ENCODE data around the gene KRTAP5-2. TPM values are rescaled to one million over a fixed set of nuclear protein-coding genes. Genes with fewer than 3 reads are reported as not detected.
"Not testable (repeated sequence)": the region's sequence is repeated elsewhere in the genome, so short reads cannot be mapped to it uniquely, and the experiment has no call there.

KRTAP5-2 gene
- total RNA-seq, 5 donors from 2014 or later (not counting 1 experiment from before 2014, with no cell fraction given) = not detected

- Mint-ChIP-seq H3K36me3 (no peaks in the 10 kb centered on the region), H3K9me3 (no peaks in the 10 kb centered on the region), H3K27ac (no peak overlapping the region), H3K4me1 (peaks cover 6 to 11% (median 9%) of the 10 kb centered on the region in 3 donors), H3K4me3 (no peak overlapping the region), H3K27me3 (peaks cover 23 to 27% of the 10 kb centered on the region in 2 donors)
- no peak overlapping the region for H3K4me3 ChIP-seq (ENCODE audit: control insufficient read depth in 1 of 2, extremely low read depth in 1 of 2, low read length in 1 of 2)
- POLR2A ChIA-PET = no interaction called here
- H3K27me3 ChIP-seq (replicated peaks in 1 of 2; ENCODE audit: control insufficient read depth in 2 of 2, extremely low read depth in 1 of 2, insufficient read depth in 2 of 2, low read length in 1 of 2) = peaks cover 0 to 43% of the 10 kb centered on the region in 2 experiments
- ATAC-seq (replicated peaks in 1 of 4) (no peak), DNase-seq (no peak)
- 93% methylated on average over 7 of the region's 7 CpGs for WGBS (ENCODE audit: insufficient coverage)
- H3K9me3 ChIP-seq = no peaks in the 10 kb centered on the region
- H3K27ac ChIP-seq (ENCODE audit: low read length) = no peak overlapping the region
- H3K36me3 ChIP-seq (ENCODE audit: control insufficient read depth in 2 of 2, extremely low read depth in 1 of 2, insufficient read depth in 1 of 2, low read length in 1 of 2) = no peaks in the 10 kb centered on the region
- peaks cover 0 to 11% of the 10 kb centered on the region in 2 experiments for H3K4me1 ChIP-seq (ENCODE audit: control insufficient read depth in 1 of 2, extremely low read depth in 1 of 2, insufficient read depth in 2 of 2, low read length in 2 of 2)
- CTCF ChIA-PET = no interaction called here
Observed at GRCh38 chr11:1604711-1605110, 6.6 kb upstream of the KRTAP5-2 start.

- Histone ChIP-seq H3K36me3 (ENCODE audit: control insufficient read depth in 2 of 2, extremely low read depth in 1 of 2, insufficient read depth in 1 of 2, low read length in 1 of 2) (no peaks in the 10 kb centered on the region), H3K9me3 (no peaks in the 10 kb centered on the region), H3K27me3 (replicated peaks in 1 of 2; ENCODE audit: control insufficient read depth in 2 of 2, extremely low read depth in 1 of 2, insufficient read depth in 2 of 2, low read length in 1 of 2) (peaks cover 0 to 42% of the 10 kb centered on the region in 2 experiments), H3K27ac (ENCODE audit: low read length) (no peak overlapping the region), H3K4me3 (ENCODE audit: control insufficient read depth in 1 of 2, extremely low read depth in 1 of 2, low read length in 1 of 2) (no peak overlapping the region), H3K4me1 (ENCODE audit: control insufficient read depth in 1 of 2, extremely low read depth in 1 of 2, insufficient read depth in 2 of 2, low read length in 2 of 2) (peaks cover 0 to 11% of the 10 kb centered on the region in 2 experiments)
- peaks cover 27 to 32% of the 10 kb centered on the region in 2 donors for H3K27me3 Mint-ChIP-seq
- POLR2A ChIA-PET = no interaction called here
- H3K4me3 Mint-ChIP-seq = no peak overlapping the region
- CTCF ChIA-PET = no interaction called here
- H3K9me3 Mint-ChIP-seq = no peaks in the 10 kb centered on the region
- ATAC-seq (replicated peaks in 1 of 4) = no peak
- no peaks in the 10 kb centered on the region for H3K36me3 Mint-ChIP-seq
- 92% methylated on average over 11 of the region's 11 CpGs for WGBS (ENCODE audit: insufficient coverage)
- no peak overlapping the region for H3K27ac Mint-ChIP-seq
- DNase-seq = no peak
- H3K4me1 Mint-ChIP-seq = peaks cover 6 to 11% (median 11%) of the 10 kb centered on the region in 3 donors
Observed at GRCh38 chr11:1604181-1604580, 6.1 kb upstream of the KRTAP5-2 start.

GRCh38 chr11:1603629-1604028 is 5.5 kb upstream of the KRTAP5-2 start:
- DNase-seq (no peak), ATAC-seq (replicated peaks in 1 of 4) (no peak)
- no peak overlapping the region for H3K27ac ChIP-seq (ENCODE audit: low read length)
- Mint-ChIP-seq H3K27ac (no peak overlapping the region), H3K4me1 (peaks cover 6 to 15% (median 14%) of the 10 kb centered on the region in 3 donors), H3K9me3 (no peaks in the 10 kb centered on the region), H3K27me3 (peaks cover 27 to 31% of the 10 kb centered on the region in 2 donors), H3K36me3 (no peaks in the 10 kb centered on the region), H3K4me3 (no peak overlapping the region)
- H3K4me1 ChIP-seq (ENCODE audit: control insufficient read depth in 1 of 2, extremely low read depth in 1 of 2, insufficient read depth in 2 of 2, low read length in 2 of 2) = peaks cover 0 to 11% of the 10 kb centered on the region in 2 experiments
- H3K36me3 ChIP-seq (ENCODE audit: control insufficient read depth in 2 of 2, extremely low read depth in 1 of 2, insufficient read depth in 1 of 2, low read length in 1 of 2) = no peaks in the 10 kb centered on the region
- ChIA-PET POLR2A (no interaction called here), CTCF (no interaction called here)
- WGBS (ENCODE audit: insufficient coverage) = 88% methylated on average over 1 of the region's 1 CpG
- H3K9me3 ChIP-seq = no peaks in the 10 kb centered on the region
- no peak overlapping the region for H3K4me3 ChIP-seq (ENCODE audit: control insufficient read depth in 1 of 2, extremely low read depth in 1 of 2, low read length in 1 of 2)
- peaks cover 2 to 45% of the 10 kb centered on the region in 2 experiments for H3K27me3 ChIP-seq (replicated peaks in 1 of 2; ENCODE audit: control insufficient read depth in 2 of 2, extremely low read depth in 1 of 2, insufficient read depth in 2 of 2, low read length in 1 of 2)

GRCh38 chr11:1601663-1602062 is 3.6 kb upstream of the KRTAP5-2 start:
- CTCF ChIA-PET = interaction anchor here in 1 of 2 donors (1.0 kb wide), 1 partner anchor 55 kb away, joined by 3 read pairs; no protein-coding TSS in a partner anchor

GRCh38 chr11:1600626-1601025 is 2.5 kb upstream of the KRTAP5-2 start:
- H3K4me1 Mint-ChIP-seq = peaks cover 4 to 13% (median 13%) of the 10 kb centered on the region in 3 donors
- ATAC-seq (replicated peaks in 1 of 4) = no peak
- ChIA-PET CTCF (no interaction called here), POLR2A (interaction anchor here in 1 of 2 donors (0.7 kb wide), 1 partner anchor 9 kb away, joined by 3 read pairs; no protein-coding TSS in a partner anchor)
- no peak overlapping the region for H3K27ac Mint-ChIP-seq
- Histone ChIP-seq H3K27me3 (replicated peaks in 1 of 2; ENCODE audit: control insufficient read depth in 2 of 2, extremely low read depth in 1 of 2, insufficient read depth in 2 of 2, low read length in 1 of 2) (peaks cover 2 to 40% of the 10 kb centered on the region in 2 experiments), H3K4me1 (ENCODE audit: control insufficient read depth in 1 of 2, extremely low read depth in 1 of 2, insufficient read depth in 2 of 2, low read length in 2 of 2) (peaks cover 0 to 3% of the 10 kb centered on the region in 2 experiments), H3K4me3 (ENCODE audit: control insufficient read depth in 1 of 2, extremely low read depth in 1 of 2, low read length in 1 of 2) (no peak overlapping the region), H3K9me3 (no peaks in the 10 kb centered on the region), H3K36me3 (ENCODE audit: control insufficient read depth in 2 of 2, extremely low read depth in 1 of 2, insufficient read depth in 1 of 2, low read length in 1 of 2) (no peaks in the 10 kb centered on the region), H3K27ac (ENCODE audit: low read length) (no peak overlapping the region)
- 48% methylated on average over 2 of the region's 5 CpGs for WGBS (ENCODE audit: insufficient coverage)
- H3K4me3 Mint-ChIP-seq = no peak overlapping the region
- H3K36me3 Mint-ChIP-seq = peaks cover 4% of the 10 kb centered on the region
- no peaks in the 10 kb centered on the region for H3K9me3 Mint-ChIP-seq
- peaks cover 21 to 40% of the 10 kb centered on the region in 2 donors for H3K27me3 Mint-ChIP-seq
- no peak for DNase-seq

More at GRCh38 chr11:1601663-1602062, 3.6 kb upstream of the KRTAP5-2 start:
- H3K36me3 Mint-ChIP-seq; H3K36me3 ChIP-seq (ENCODE audit: control insufficient read depth in 2 of 2, extremely low read depth in 1 of 2, insufficient read depth in 1 of 2, low read length in 1 of 2); H3K9me3 ChIP-seq; ATAC-seq (replicated peaks in 1 of 4); H3K4me3 Mint-ChIP-seq; H3K27ac ChIP-seq (ENCODE audit: low read length); DNase-seq; POLR2A ChIA-PET; H3K4me3 ChIP-seq (ENCODE audit: control insufficient read depth in 1 of 2, extremely low read depth in 1 of 2, low read length in 1 of 2); H3K9me3 Mint-ChIP-seq: not testable (repeated sequence)
- Histone ChIP-seq H3K27me3 (replicated peaks in 1 of 2; ENCODE audit: control insufficient read depth in 2 of 2, extremely low read depth in 1 of 2, insufficient read depth in 2 of 2, low read length in 1 of 2) (peaks cover 2 to 44% of the 10 kb centered on the region in 2 experiments), H3K4me1 (ENCODE audit: control insufficient read depth in 1 of 2, extremely low read depth in 1 of 2, insufficient read depth in 2 of 2, low read length in 2 of 2) (peaks cover 0 to 11% of the 10 kb centered on the region in 2 experiments)
- Mint-ChIP-seq H3K27me3 (peaks cover 22 to 40% of the 10 kb centered on the region in 2 donors), H3K27ac (peak overlapping the region in 1 of 2 donors; percentile 29), H3K4me1 (peaks cover 6 to 19% (median 12%) of the 10 kb centered on the region in 3 donors)
- WGBS (ENCODE audit: insufficient coverage) = 20% methylated on average over 1 of the region's 3 CpGs

GRCh38 chr11:1598816-1599215 is 722 bp upstream of the KRTAP5-2 start:
- DNase-seq = peak in 1 of 35 experiments; percentile 9
- POLR2A ChIA-PET = no interaction called here
- peak in 1 of 4 experiments; percentile 57 for ATAC-seq (replicated peaks in 1 of 4)
- CTCF ChIA-PET = no interaction called here
- peaks cover 4% of the 10 kb centered on the region for H3K36me3 Mint-ChIP-seq
- peaks cover 4 to 32% of the 10 kb centered on the region in 2 experiments for H3K27me3 ChIP-seq (replicated peaks in 1 of 2; ENCODE audit: control insufficient read depth in 2 of 2, extremely low read depth in 1 of 2, insufficient read depth in 2 of 2, low read length in 1 of 2)
- peaks cover 8 to 22% (median 19%) of the 10 kb centered on the region in 3 donors for H3K4me1 Mint-ChIP-seq
- no peaks in the 10 kb centered on the region for H3K9me3 ChIP-seq
- no peak overlapping the region for H3K27ac ChIP-seq (ENCODE audit: low read length)
- 50% methylated on average over 1 of the region's 6 CpGs for WGBS (ENCODE audit: insufficient coverage)
- no peaks in the 10 kb centered on the region for H3K9me3 Mint-ChIP-seq
- H3K27ac Mint-ChIP-seq = peak overlapping the region; percentile 4 to 51
- no peak overlapping the region for H3K4me3 ChIP-seq (ENCODE audit: control insufficient read depth in 1 of 2, extremely low read depth in 1 of 2, low read length in 1 of 2)
- H3K4me1 ChIP-seq (ENCODE audit: control insufficient read depth in 1 of 2, extremely low read depth in 1 of 2, insufficient read depth in 2 of 2, low read length in 2 of 2) = peaks cover 0 to 4% of the 10 kb centered on the region in 2 experiments
- H3K36me3 ChIP-seq (ENCODE audit: control insufficient read depth in 2 of 2, extremely low read depth in 1 of 2, insufficient read depth in 1 of 2, low read length in 1 of 2) = no peaks in the 10 kb centered on the region
- H3K27me3 Mint-ChIP-seq = peaks cover 25 to 46% of the 10 kb centered on the region in 2 donors
- H3K4me3 Mint-ChIP-seq = no peak overlapping the region
